ENCODE data around the gene CDH4.

The CDH4 gene

DNA sequence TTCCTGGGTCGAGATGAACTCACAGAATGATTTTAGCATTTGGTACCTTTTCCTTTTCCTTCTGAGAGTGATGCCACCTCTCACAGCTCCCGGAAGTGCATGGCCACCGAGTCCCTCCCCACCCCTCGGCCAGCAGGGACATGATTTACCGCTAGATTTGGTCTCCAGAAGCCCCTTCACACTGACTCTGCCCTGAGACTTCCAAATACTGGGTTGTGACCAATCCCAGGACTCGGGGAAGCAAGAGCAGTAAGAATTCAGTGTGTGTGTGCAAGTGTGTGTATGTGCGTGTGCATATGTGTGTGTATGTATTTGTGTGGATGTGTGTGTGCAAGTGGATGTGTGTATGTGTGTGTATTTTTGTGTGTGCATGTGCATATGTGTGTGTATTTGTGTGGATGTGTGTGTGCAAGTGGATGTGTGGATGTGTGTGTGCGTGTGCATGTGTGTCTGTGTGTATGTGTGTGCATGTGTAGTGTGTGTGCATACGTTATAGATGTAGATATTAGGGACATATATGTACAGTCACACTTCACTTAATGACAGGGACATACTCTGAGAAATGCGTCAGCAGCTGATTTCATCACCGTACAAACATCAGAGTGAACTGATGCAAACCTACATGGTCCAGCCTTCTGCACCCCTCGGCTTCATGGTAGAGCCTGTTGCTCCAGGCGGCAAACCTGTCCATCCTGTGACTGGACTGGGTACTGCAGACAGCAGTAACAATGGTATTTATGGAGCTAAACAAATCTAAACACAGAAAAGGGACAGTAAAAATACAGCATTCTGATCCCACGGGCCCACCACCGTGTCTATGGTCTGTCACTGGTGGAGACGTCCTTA, 439.2 kb downstream of the CDH4 start:
- DNase-seq (ENCODE audit: low spot score), result no peak

DNA sequence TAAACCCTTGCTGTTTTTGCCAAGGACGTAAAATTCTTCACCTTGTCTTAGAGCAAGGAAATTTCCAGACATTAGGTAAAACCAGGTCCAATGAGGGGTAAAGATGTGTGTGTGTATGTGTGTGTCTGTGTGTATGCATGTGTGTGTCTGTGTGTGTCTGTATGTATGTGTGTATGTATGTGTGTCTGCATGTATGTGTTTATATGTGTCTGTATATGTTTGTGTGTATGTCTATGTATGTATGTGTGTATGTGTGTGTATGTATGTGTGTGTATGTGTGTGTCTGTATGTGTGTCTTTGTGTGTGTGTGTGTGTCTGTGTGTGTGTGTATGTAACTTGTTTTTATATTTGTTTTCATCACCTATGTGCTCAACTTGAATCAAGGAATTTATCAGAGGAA, 439.9 kb downstream of the CDH4 start:
- DNase-seq (ENCODE audit: low spot score), result no peak

DNA sequence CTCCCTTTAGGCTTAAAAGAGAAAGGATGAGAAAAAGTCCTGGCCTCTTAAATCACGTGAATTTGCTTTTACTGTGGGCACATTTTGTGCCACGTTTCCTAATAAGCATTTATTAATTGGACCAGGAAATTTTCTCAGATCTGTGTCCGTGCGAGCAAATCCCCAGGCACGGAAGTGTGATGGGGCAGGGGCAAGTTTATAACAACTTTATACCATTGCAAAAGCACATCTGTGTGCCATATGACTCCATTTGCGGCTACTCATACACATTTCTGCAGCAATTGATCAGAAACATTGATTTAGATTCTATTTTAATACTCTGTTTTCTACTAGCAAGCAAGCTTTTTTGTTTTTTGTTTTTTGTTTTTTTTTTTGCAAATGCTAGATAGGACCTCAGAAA, 440.4 kb downstream of the CDH4 start:
- DNase-seq (ENCODE audit: low spot score), result no peak

DNA sequence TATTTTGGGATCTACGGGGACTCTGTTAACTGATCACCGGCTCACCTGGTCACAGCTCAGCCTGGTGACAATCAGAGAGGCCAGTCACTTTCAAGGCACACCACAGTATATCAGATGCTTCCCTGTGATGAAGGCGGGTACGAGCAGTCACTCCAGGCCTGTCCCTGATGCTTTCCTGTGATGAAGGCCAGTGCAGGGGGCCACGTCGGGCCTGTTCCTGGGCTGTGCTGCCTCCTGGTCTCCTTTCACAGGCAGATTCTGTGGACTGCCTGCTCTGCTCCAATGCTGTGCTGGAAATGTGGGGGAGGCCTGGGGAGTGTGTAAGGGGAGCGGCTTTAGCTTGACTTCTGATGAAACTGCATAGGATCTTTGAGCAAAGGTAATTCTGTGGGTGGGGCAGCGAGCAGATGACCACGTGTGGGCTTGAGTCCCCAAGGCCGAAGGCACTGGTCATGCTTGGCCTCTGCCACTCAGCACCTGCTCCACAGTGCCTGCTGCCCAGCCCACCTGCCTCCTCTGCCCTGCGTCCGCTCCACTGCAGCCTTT, 441.1 kb downstream of the CDH4 start:
- no peak for DNase-seq (ENCODE audit: low spot score)

DNA sequence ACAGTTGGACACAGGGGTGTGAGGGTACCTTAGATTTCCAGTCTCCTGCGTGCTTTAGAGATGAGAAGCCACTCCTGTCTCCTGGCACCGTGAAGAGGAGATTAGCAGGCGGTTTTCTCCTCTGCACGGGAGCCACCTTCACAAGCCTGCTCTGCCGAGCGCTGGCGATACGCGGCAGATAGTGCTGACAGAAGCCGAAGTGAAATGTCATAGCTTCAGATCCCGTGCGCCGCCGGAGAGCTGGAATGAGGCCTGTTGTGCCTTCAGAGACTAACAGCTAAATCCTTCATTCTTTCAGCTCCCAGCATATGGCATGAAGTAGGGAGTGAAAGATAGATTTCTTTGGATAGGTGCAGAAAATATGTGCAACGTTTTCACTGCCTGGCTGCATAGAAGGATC, 442.6 kb downstream of the CDH4 start:
- DNase-seq (ENCODE audit: low spot score), result no peak

DNA sequence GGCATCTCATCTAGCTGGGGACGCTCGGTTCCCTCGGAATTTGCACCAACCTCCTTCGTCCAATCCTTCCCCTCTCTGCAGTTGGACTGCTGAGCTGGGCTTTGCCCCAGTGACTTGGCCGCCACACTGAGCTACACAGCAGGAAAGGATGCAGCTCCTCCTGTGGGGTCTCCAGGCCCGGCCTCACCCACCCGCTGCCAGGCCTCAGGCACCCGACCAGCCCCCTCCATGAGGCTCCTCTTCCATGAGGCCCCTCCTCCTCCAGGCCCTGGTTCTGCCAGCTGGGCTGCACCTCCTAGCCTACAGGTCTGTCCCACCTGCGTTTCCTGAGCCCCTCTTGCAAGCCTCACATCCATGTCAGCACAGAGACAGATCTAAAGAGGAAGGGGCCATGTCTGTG, 443.7 kb downstream of the CDH4 start:
- DNase-seq (ENCODE audit: low spot score), result no peak

DNA sequence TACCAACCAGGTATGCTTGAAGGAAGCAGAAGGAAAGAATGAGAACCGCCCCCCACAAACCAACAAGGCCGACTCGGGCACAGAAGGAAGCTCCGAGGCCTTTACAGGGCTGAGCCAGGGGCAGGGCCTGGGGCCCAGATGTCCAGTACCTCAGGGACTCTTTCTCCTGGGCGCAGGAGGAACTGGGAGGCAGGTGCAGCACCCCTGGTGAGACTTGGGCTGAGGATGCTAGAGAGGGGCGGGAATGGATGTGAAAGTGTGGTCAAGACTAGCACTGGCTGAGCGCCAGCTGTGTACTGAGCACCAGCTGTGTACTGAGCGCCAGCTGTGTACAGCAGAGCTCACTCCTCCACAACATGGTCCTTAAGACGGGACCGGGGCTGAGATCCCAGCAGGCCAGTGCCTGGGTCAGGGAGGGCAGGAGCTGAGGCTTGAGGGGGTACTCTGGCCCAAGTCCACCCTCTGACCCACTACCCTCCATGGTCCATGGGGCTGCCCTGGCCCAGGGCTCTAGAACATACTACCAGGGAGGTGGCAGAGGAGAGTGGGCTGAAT, 444.2 kb downstream of the CDH4 start:
- DNase-seq (ENCODE audit: low spot score), result no peak

DNA sequence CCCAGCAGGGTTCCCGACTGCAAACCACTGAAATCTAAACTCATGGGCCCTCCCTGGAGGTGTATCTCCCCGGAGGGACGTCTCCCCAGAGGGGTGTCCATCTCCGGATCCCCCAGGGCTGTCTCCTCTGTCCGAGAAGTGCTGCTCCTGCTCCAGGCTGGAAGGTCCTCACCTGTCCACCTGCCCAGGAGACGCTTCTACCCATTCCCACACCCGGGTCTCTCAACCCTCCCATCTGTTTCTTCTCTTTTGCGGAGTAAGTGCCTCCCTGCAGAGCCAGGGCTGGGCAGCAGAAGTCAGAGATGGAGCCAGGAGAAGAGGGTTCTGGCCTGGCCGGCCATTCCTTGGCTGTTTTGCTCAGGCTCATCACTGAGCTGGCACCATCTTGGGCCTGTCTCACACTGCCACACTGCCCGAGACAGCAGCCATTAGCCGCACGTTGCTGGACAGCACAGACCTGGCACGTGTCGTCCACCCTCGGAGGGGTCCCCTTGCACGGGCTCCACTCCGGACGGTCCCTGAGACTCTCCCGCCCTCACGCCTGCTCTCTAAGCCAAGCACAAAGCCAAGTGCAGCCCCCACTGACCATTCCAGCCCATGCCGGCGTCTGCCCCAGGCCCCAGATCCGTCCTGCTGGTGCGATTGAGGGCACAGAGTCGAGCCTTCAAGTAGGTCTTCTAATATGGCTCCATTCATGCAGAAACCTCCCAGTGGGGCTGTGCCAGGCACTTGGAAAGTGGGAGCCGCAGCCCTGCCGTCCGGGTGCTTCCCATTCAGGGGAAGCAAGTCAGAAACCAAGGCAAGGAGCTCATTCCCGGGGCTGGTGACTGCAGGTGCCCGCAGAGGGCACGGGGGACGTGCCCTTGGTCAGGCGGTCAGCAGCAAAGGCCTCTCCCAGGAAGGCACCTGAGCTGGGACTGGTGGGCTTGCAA, 445.9 kb downstream of the CDH4 start:
- DNase-seq (ENCODE audit: low spot score), result no peak

DNA sequence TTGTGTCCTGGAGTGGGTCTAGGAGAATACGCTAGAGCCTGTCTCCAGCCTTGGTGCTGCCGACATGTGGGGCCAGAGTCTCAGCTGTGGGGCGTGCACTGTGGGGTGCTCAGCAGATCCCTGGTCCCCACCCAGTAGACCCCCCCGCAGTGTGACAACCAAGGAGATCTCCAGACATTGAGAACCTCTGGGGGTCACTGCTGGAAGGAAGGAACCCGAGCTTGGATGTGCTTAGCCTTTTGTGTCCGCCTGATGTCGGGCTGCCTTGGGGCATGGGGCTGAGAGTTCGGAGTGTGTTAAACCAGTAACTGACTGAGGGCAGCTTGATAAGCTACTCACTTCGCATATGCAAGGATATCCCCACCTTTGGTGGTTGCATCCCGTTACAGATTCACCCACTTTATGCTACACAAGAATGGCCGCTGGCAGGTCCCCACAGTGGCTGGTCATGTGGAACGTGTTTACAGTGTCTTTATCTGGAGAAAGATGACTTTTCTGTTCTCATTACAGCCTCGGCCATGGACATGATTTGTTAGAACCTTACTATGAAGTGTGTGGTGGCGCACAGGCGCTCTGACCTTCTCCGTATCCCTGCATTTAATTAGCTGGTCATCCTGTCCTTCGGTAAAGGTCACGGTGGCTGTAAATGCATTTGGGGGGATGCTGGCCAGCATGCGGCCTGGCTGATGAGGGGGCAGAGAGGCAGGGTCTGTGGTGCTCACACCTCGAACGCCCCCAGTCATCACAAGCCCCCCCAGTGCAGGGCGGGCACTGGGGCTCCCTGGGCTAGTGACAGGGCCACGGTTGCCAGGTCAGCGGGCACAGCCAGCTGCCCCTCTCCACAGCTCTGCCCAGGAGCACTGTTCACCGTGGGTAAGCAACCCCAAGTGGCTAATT, 446.8 kb downstream of the CDH4 start:
- no peak for DNase-seq (ENCODE audit: low spot score)

DNA sequence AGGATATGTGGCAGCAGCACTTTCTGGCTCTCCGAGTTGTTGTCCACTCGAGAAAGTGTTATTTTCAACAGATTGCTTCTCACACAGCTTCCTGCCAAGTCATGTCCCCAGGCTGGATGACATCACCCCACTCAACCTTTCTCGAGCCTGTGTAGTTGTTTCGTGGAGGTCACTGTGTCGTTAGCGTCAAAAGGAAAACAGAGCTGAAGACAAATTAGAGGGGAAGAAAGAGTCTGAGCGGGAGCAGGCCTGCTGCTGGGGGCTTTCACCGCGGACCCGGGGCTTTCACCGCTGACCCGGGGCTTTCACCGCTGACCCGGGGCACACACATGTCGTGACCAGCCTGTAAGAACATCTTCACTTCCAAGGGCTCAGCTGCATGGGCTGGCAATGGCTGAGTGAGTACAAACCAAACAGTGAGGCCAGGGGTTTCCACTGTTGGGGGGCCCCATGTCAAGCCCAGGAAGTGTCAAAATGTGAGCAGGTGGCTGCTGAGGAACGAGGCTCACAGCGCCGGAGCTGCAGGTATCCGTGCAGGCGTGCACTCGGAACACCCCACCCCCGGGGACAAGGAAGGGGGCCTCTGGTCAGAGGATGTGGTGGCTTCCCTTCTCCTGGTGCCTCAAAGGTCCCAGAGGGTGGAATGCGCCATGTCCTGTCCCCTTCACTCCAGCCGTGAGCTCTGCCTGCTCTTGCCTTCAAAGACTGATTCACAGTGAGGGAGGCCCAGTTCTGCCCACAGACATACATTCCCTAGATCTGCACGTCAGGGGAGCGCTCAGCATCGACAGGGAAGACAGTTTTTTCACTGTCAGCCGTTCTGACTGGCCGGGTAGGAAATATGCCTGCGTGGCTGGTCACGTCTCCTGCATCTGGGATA, 447.7 kb downstream of the CDH4 start:
- DNase-seq (ENCODE audit: low spot score), result no peak

DNA sequence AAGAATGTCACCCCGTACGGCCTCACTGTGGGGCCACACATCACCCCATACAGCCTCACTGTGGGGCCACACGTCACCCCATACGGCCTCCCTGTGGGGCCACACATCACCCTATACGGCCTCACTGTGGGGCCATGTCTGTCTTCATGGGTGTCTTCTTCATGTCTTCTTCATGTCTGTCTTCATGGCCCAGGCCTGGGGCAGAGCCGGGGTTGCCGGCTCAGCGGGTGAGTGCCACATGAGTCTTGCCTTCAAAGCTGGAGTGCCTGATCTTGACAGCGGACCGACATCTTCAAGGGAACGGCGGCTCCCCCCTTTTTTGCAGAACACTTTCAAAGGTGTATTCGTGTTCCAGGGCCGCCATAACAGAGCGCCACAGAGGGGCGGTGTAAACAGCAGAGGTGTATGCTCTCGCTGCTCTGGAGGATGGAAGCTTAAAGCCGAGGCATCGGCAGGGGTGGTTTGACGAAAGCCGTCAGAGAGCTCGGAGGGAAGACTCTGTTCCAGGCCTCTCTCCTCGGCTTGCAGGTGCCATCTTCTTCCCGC, 448.6 kb downstream of the CDH4 start:
- DNase-seq (ENCODE audit: low spot score), result no peak

DNA sequence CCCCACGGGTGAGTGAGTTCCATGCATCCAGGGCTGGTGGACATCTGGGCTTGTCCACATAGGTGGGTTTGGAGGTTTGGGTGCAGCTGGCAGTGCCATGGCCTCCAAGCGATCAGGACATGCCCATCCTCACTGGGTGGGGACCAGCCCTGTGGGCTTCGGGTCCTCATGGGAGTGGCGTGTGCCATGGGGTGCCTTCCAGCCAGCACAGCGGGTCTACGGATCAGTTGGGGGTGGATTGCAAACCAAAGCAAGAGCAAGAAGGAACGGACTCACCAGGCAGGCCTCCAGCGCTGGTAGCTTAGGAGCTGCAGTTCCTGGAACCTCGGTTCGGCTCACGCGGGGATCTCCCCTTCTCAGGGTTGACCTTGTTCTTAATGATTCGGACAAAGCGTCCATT, 449.3 kb downstream of the CDH4 start:
- no peak for DNase-seq (ENCODE audit: low spot score)

DNA sequence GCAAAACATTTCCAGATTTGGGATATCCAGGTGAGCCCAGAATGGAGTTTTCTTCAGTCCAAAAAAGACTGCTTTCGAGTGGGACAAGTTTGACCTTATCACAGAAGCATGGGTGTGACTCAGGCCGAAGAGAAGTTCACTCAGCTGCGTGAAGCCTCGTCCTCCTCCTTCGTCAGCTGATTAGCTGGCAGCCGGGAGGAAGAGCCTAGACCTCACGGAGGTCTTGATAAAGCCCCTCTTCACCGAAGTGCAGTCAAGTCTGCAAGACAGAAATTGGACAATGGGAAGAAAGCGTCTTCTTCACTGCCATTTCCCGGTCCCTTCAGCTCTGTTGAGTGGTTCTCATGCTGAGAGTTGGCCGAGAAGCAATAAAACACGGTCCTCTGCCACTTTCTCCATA, 449.7 kb downstream of the CDH4 start:
- no peak for DNase-seq (ENCODE audit: low spot score)

DNA sequence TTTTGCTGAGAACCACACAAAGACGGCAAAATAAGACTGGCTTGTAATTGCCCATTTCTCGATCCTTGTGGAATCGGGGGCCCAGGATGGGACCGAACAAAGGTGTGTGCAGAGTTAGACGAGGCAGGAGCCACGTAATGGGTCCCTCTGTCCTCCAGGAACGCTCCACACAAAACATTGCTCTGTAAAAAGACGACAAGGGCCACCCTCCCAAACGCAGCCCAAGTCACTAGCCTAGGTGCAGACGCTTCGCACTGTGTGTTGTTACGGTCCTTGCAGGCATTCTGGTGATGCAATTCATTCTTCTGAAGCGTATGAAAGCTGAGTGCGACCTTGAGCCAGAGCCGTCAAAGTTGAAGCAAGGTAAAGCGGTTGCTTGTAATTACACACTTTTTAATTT, 450.2 kb downstream of the CDH4 start:
- DNase-seq (ENCODE audit: low spot score), result no peak

DNA sequence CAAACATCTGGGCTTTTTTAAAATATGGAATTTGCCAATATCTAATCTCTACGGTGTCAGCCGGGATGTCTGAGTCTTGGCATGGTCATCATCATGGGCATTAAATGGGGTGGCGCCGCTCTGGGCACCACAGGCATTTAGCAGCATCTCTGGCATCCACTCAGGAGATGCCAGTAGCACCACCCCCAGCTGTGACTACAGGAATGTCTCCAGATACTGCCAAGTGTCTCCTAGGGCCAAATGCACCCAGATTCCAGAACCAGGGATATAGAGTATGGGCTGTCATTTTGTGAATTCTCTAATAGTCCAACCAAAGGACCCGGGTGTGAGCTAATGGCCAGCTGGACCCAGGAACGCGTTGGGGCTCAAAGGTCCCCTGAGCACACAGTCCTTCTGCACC, 452.6 kb downstream of the CDH4 start:
- DNase-seq (ENCODE audit: low spot score), result no peak

DNA sequence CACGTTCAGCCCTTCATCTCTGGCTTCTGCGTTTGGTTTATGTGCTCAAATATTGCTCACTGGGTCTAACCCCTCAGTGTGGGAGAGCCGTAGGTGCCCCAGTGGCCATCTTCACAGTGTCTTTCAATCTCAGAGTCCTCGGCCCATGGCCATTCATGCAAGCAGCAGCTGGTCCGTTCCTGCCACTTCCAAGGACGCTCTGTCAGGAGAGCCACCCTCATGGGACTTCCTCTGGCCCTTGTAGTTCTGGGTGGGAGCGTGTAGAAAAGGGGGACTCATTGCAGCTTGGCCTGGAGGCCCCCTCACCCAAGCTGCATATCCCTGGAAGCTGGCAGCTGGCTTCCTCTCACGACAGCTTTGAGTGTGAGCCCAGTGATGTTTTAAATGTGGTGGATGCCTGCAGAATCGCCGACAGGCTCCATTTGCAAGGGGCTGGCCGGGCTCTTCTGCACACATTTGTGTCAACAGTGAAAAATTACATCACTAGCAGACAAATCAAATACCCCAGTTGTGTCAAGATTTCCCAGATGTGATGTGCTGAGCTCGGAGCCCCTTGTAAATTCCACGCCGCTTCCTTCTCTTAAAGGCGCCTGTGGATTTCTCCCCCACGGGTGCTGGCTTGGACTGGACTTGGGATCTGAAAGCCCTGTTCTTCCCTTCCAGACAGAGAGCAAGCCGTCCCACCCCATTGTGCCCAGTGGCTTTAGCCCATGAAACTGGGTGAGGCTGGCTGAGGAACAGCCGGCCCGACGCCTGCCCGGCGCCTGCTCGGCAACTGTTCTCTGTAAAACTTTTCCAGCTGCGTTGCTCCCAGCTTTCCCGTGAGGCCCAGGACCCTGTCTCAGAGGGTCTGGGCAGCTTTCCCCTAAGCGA, 453.6 kb downstream of the CDH4 start:
- no peak for DNase-seq (ENCODE audit: low spot score)

DNA sequence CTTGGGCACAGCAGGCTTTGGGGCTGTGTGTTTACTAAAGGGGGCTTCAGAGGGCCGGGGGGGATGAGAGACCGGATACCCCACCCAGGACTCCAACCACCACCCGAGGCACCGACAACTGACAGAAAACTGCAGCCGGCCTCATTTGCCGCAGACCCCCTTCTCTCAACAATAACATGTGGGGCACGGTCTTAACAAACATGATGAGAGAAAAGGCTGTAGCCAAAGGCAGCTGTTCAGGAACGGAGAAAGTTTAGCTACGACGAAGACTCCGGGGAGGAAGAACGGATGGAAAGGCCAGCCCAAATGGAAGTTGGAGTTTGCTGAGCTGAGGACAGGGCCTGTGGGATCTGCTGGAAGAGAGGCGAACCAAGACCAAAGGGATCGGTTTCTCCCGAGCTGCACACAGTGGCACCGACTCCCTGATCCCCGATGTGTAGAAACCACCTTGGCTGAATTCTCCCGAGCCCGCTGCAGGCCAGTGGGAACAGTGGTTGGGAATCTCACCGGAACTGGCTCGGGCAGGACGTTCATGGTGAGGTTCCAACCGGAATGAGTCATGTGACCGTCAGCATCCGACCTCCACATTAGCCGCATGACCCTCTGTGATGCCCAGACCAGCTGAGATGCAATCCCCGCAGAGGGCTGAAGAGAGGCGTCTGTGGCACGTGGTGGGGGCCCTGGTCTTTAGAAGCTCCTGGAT, 454.3 kb downstream of the CDH4 start:
- DNase-seq (ENCODE audit: low spot score), result no peak

DNA sequence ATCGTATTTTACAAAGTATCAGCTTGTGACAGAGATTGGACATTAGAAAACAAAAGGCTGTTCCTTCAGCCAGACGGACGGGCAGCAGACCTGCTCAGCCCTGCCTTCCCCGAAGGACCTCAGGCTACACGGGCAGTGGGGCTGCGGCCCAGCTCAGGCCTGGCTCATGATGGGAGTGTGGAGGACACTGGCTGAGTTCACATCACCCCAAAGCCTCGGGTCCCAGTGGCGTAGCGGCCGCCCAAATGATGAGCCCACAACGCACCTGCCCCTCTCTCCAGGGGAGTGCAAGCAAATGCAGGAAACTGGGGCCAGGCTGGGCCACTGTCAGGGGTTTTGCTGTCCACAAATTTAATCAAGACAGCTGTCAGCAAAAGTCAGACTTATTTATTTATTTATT, 456.8 kb downstream of the CDH4 start:
- no peak for DNase-seq (ENCODE audit: low spot score)

DNA sequence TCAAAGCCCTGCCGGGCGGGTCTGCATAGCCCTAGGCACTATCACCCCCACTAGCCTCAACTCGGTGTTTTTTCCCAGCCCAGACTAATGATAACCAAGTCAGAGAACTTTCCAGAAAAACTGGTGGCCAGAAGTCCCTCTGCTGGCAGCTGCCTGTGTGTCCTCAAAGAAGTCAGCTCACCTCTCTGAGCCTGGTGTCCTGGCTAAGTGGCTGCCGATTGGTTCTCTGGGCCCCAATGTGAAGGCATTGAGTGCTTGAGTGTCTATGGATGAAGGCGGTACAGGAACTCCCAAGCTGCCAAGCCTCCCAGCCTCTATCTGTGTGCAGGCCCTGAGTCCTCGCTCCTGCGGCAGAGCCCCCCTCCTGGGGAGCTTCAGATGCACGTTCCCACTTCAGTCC, 458.0 kb downstream of the CDH4 start:
- no peak for DNase-seq (ENCODE audit: low spot score)
